ENCODE data around the gene KRABD2.

KRABD2 gene

DNA sequence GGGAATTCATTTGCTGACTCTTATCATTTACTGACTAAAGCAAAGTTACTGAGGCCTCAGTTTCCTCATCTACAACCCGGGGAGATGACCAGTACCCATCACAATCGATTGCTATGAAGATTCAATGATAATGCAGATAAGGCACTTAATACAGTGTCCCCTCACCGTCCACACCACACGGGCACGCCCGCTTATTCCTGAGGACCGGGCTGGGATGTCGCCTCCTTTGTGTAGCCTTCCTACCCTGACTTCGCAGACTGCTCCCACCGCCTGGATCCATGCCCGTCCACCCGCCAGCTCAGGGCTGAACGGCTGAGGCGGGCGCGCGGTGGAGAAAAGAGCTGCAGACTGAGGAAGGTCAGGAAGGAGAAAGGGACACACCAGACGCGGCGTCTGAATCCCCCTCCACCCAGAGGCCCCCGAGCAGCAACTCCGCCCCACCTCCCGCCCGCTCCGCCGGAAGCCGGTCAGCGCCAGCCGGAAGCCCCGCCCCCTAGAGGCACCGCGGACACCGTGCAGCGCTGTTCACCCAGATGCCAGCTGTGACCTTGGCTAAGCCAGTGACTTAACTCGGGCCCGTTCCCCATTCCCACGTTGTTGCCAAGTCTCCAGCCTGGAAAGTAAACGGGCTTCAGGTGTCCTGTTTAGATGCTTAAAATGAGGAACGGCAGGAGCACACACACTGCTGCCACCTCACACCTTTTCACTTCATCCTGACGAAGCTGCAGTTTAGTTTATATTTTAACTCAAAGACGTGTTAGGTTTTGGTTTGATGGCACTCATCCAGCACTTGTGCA lies at the start of gene KRABD2:
Gene KRABD2 (minus strand): TSS at position 434 of the 797 bp plus-strand sequence.
- peaks cover 62% of the 10 kb centered on the region for H3K36me3 Mint-ChIP-seq (ENCODE audit: low read depth)
- H3K4me1 Mint-ChIP-seq (ENCODE audit: low read depth), result peaks cover 43% of the 10 kb centered on the region
- H3K4me3 Mint-ChIP-seq (ENCODE audit: low read depth), result peak within 1 kb of the TSS; percentile 87
- peak; percentile 86 for DNase-seq (ENCODE audit: low spot score)
- no peaks in the 10 kb centered on the region for H3K27me3 Mint-ChIP-seq (ENCODE audit: low read depth)
- intact Hi-C loops (cut with micrococcal nuclease), result no loop called here
- no peaks in the 10 kb centered on the region for H3K9me3 Mint-ChIP-seq
- peak within 1 kb of the TSS; percentile 76 for H3K27ac Mint-ChIP-seq

DNA sequence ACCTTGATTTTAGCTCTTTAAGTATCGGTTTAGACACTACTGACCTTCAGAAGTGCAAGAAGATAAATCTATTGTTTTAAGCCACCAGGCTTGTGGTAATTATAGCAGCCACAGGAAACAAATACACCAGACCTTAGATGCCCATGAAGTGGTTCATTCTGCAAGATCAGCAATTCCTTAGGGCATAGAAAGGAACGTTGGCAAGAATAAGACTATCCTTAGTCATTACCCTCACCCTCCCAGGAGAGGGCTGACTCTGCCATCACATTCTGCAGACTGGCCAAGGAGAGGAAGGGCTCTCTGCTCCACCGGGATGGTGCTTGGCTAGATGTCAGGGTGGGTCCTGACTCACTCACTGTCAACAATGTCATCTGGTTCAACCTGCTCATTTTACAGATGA lies 45.1 kb upstream of the KRABD2 start:
- no peaks in the 10 kb centered on the region for H3K36me3 Mint-ChIP-seq (ENCODE audit: low read depth)
- no peaks in the 10 kb centered on the region for H3K9me3 Mint-ChIP-seq
- peaks cover 55% of the 10 kb centered on the region for H3K27me3 Mint-ChIP-seq (ENCODE audit: low read depth)
- no peak for DNase-seq (ENCODE audit: low spot score)
- intact Hi-C loops (cut with micrococcal nuclease), result no loop called here
- H3K27ac Mint-ChIP-seq, result no peak overlapping the region
- H3K4me1 Mint-ChIP-seq (ENCODE audit: low read depth), result peaks cover 2% of the 10 kb centered on the region
- H3K4me3 Mint-ChIP-seq (ENCODE audit: low read depth), result no peak overlapping the region

GRCh38 chr17:8420041-8420934 lies 43.8 kb upstream of the KRABD2 start:
- Mint-ChIP-seq H3K4me3 (ENCODE audit: low read depth) (no peak overlapping the region), H3K36me3 (ENCODE audit: low read depth) (no peaks in the 10 kb centered on the region), H3K4me1 (ENCODE audit: low read depth) (peaks cover 2% of the 10 kb centered on the region), H3K27me3 (ENCODE audit: low read depth) (peaks cover 63% of the 10 kb centered on the region), H3K9me3 (no peaks in the 10 kb centered on the region), H3K27ac (no peak overlapping the region)
- intact Hi-C loops (cut with micrococcal nuclease), result no loop called here
- DNase-seq (ENCODE audit: low spot score), result no peak

GRCh38 chr17:8419305-8419704 lies 42.8 kb upstream of the KRABD2 start:
- peaks cover 2% of the 10 kb centered on the region for H3K4me1 Mint-ChIP-seq (ENCODE audit: low read depth)
- H3K9me3 Mint-ChIP-seq, result no peaks in the 10 kb centered on the region
- H3K36me3 Mint-ChIP-seq (ENCODE audit: low read depth), result no peaks in the 10 kb centered on the region
- intact Hi-C loops (cut with micrococcal nuclease), result no loop called here
- H3K4me3 Mint-ChIP-seq (ENCODE audit: low read depth), result no peak overlapping the region
- DNase-seq (ENCODE audit: low spot score), result no peak
- H3K27me3 Mint-ChIP-seq (ENCODE audit: low read depth), result peaks cover 62% of the 10 kb centered on the region
- no peak overlapping the region for H3K27ac Mint-ChIP-seq

GRCh38 chr17:8418471-8418870 lies 42.0 kb upstream of the KRABD2 start:
- H3K36me3 Mint-ChIP-seq (ENCODE audit: low read depth), result no peaks in the 10 kb centered on the region
- H3K27ac Mint-ChIP-seq, result no peak overlapping the region
- H3K9me3 Mint-ChIP-seq, result no peaks in the 10 kb centered on the region
- no peak for DNase-seq (ENCODE audit: low spot score)
- H3K27me3 Mint-ChIP-seq (ENCODE audit: low read depth), result peaks cover 61% of the 10 kb centered on the region
- intact Hi-C loops (cut with micrococcal nuclease), result no loop called here
- no peak overlapping the region for H3K4me3 Mint-ChIP-seq (ENCODE audit: low read depth)
- H3K4me1 Mint-ChIP-seq (ENCODE audit: low read depth), result peaks cover 4% of the 10 kb centered on the region

- intact Hi-C loops (cut with micrococcal nuclease), result no loop called here
- Mint-ChIP-seq H3K4me1 (ENCODE audit: low read depth) (peaks cover 10% of the 10 kb centered on the region), H3K9me3 (no peaks in the 10 kb centered on the region), H3K27me3 (ENCODE audit: low read depth) (peaks cover 58% of the 10 kb centered on the region), H3K36me3 (ENCODE audit: low read depth) (no peaks in the 10 kb centered on the region), H3K27ac (no peak overlapping the region), H3K4me3 (ENCODE audit: low read depth) (no peak overlapping the region)
- DNase-seq (ENCODE audit: low spot score), result no peak
These were observed 41.3 kb upstream of the KRABD2 start for GRCh38 chr17:8417806-8418205.

- peaks cover 58% of the 10 kb centered on the region for H3K27me3 Mint-ChIP-seq (ENCODE audit: low read depth)
- intact Hi-C loops (cut with micrococcal nuclease), result no loop called here
- no peak overlapping the region for H3K4me3 Mint-ChIP-seq (ENCODE audit: low read depth)
These were observed 37.4 kb upstream of the KRABD2 start for GRCh38 chr17:8413938-8414337.

DNA sequence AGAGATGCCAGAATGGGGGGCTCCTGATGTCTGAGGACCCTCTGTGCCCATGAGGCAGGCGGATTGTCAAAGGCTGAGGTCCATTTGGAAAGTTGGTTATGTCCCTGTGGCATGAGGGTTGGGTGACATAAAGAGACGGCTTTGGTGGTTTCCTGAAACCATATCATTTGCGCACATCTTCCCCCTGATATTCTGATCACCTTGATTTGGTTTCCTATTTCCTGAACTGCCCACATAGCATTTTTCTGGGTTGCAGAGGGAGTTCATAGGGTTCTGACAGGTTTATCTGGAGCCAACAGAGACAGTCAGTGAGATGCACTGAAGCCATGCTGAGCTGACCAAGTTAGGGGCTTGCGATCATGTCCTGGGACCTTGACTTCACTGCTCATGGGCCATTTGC lies 36.8 kb upstream of the KRABD2 start:
- no peak for DNase-seq (ENCODE audit: low spot score)
- Mint-ChIP-seq H3K27ac (no peak overlapping the region), H3K27me3 (ENCODE audit: low read depth) (peaks cover 54% of the 10 kb centered on the region), H3K4me3 (ENCODE audit: low read depth) (no peak overlapping the region), H3K36me3 (ENCODE audit: low read depth) (no peaks in the 10 kb centered on the region), H3K9me3 (no peaks in the 10 kb centered on the region), H3K4me1 (ENCODE audit: low read depth) (peaks cover 18% of the 10 kb centered on the region)
- intact Hi-C loops (cut with micrococcal nuclease), result no loop called here

More at GRCh38 chr17:8413938-8414337, 37.4 kb upstream of the KRABD2 start:
- Mint-ChIP-seq H3K4me1 (ENCODE audit: low read depth) (peaks cover 18% of the 10 kb centered on the region), H3K9me3 (no peaks in the 10 kb centered on the region), H3K36me3 (ENCODE audit: low read depth) (no peaks in the 10 kb centered on the region), H3K27ac (no peak overlapping the region)
- DNase-seq (ENCODE audit: low spot score), result no peak

- Mint-ChIP-seq H3K4me1 (ENCODE audit: low read depth) (peaks cover 21% of the 10 kb centered on the region), H3K4me3 (ENCODE audit: low read depth) (no peak overlapping the region), H3K9me3 (no peaks in the 10 kb centered on the region), H3K27me3 (ENCODE audit: low read depth) (peaks cover 47% of the 10 kb centered on the region), H3K36me3 (ENCODE audit: low read depth) (no peaks in the 10 kb centered on the region), H3K27ac (no peak overlapping the region)
- intact Hi-C loops (cut with micrococcal nuclease), result no loop called here
- DNase-seq (ENCODE audit: low spot score), result no peak
These were observed 35.6 kb upstream of the KRABD2 start for GRCh38 chr17:8412089-8412488.

GRCh38 chr17:8410883-8411238 lies 34.4 kb upstream of the KRABD2 start:
- Mint-ChIP-seq H3K27ac (no peak overlapping the region), H3K4me3 (ENCODE audit: low read depth) (no peak overlapping the region), H3K4me1 (ENCODE audit: low read depth) (peaks cover 21% of the 10 kb centered on the region), H3K36me3 (ENCODE audit: low read depth) (no peaks in the 10 kb centered on the region), H3K27me3 (ENCODE audit: low read depth) (peaks cover 35% of the 10 kb centered on the region), H3K9me3 (no peaks in the 10 kb centered on the region)
- no peak for DNase-seq (ENCODE audit: low spot score)
- intact Hi-C loops (cut with micrococcal nuclease), result loop anchor here (1.0 to 2.0 kb wide), 2 partner anchors 30 to 334 kb away; no protein-coding TSS in a partner anchor

DNA sequence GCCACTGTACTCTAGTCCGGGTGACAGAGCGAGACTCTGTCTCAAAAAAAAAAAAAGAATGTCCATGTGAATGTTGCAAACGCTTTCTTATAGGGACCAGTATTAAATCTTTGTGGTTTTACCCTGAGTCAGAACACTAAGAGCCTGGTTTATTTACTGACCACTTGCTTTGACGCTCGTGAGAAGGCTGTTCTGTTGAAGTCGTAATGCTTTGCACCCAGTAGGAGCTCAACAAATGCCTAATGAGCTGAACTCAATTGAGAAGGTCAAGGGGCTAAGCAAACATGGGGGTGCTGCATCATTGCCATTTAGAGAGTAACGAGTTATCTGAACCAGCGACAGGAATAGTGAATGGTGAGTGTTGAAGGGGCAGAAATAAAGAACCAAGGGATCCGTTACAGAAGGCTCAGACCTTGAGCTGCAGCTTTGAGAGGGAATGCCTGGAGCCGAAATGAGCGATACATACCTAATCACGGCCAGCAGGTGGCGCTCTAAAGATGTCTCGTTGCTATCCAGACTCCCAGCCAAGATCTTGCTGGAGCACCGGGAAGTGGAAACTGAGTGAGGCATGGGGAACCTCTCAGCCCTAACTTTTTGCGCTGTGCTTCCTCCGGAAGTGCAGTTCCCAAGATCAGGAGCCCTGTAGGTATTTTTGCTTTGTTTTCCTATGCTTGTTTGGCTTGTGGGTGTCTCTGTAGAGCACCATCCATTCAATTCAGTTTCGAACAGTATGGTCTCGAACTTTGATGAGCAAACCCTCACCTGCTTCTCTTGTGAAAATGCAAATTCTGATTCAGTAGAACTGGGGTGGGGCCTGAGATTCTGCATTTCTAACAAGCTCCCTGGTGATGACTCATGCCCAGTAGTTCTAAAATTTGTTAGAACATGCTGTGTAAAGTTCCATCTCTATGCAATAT lies 33.7 kb upstream of the KRABD2 start:
- Mint-ChIP-seq H3K4me3 (ENCODE audit: low read depth) (no peak overlapping the region), H3K36me3 (ENCODE audit: low read depth) (no peaks in the 10 kb centered on the region)

DNA sequence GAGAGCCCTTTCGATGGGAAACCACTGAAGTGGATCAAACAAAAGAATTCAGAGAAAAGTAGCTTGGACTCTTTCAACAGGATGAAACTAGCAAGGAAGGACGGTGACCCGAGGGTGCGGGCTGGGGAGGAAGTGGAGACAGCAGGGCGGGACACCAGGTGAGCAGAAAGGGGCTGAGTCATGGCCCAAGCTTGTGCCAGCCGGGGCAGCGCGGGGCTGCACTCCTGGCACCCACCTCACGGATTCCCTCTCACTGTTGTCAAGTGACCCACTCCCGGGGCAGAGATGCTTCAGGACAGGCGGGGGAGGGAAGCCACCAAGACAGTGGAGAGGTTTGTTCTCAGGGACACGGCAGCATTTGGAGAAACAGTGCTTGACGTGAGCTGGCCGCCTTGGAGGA lies 31.9 kb upstream of the KRABD2 start:
- Mint-ChIP-seq H3K27me3 (ENCODE audit: low read depth) (peaks cover 29% of the 10 kb centered on the region), H3K36me3 (ENCODE audit: low read depth) (no peaks in the 10 kb centered on the region), H3K4me3 (ENCODE audit: low read depth) (no peak overlapping the region), H3K9me3 (no peaks in the 10 kb centered on the region), H3K27ac (no peak overlapping the region), H3K4me1 (ENCODE audit: low read depth) (peaks cover 18% of the 10 kb centered on the region)
- intact Hi-C loops (cut with micrococcal nuclease), result no loop called here
- no peak for DNase-seq (ENCODE audit: low spot score)

More for the DNA sequence above, 33.7 kb upstream of the KRABD2 start:
- Mint-ChIP-seq H3K27me3 (ENCODE audit: low read depth) (peaks cover 34% of the 10 kb centered on the region), H3K9me3 (no peaks in the 10 kb centered on the region), H3K27ac (no peak overlapping the region), H3K4me1 (ENCODE audit: low read depth) (peaks cover 21% of the 10 kb centered on the region)
- DNase-seq (ENCODE audit: low spot score), result peak; percentile 66
- intact Hi-C loops (cut with micrococcal nuclease), result loop anchor here (1.0 to 2.0 kb wide), 2 partner anchors 31 to 335 kb away; no protein-coding TSS in a partner anchor

Measured in activated T-helper 2 cell treated with anti-CD3 and anti-CD28 coated beads, Interferon-gamma antibody, Interleukin-2, Interleukin-4, amounts not matched to agents 10 μg/mL and 5 μg/mL and 100 μg/mL, durations not matched to agents 14 hours and 24 hours and 36 hours (primary cell).